NT2/D1 (cell line): Measurements from ENCODE around the gene ACTMAP.

Experiments
- YY1 ChIP-seq: IDR thresholded peaks from 2 replicates; pipeline ENCODE4 v1.6.1; 2011; ENCODE audit not compliant: insufficient read length, insufficient read depth
- ZNF274 ChIP-seq: IDR thresholded peaks from 2 replicates; pipeline ENCODE4 v1.6.1; 2011; ENCODE audit warnings: mild to moderate bottlenecking, low read depth, low read length

GRCh38 chr19:40776932-40777644, 26.8 kb upstream of the ACTMAP start:
- TF ChIP-seq YY1 (no peak), ZNF274 (no peak)
